ENCODE results near the gene ANO8. TPM values are rescaled to one million over a fixed set of nuclear protein-coding genes. Genes with fewer than 3 reads are reported as not detected.

The ANO8 gene
- total and polyA plus RNA-seq, 2 donors (not counting 1 experiment from before 2014, with no cell fraction given): 3.0 to 5.2 TPM

GRCh38 chr19:17348700-17349099 lies 14.0 kb upstream of the ANO8 start:
- Mint-ChIP-seq H3K27ac (no peak overlapping the region), H3K9me3 (ENCODE audit: insufficient read depth) (no peaks in the 10 kb centered on the region), H3K4me3 (no peak overlapping the region), H3K27me3 (peaks cover 44% of the 10 kb centered on the region), H3K4me1 (peaks cover 6% of the 10 kb centered on the region)
- no peak overlapping the region for H3K4me3 ChIP-seq (ENCODE audit: control extremely low read depth in 1 of 5, extremely low read depth in 1 of 5, insufficient read depth in 1 of 5, low read depth in 2 of 5, low read length in 4 of 5)
- TF ChIP-seq EZH2 (IDR thresholded peaks at IDR 0.05; ENCODE audit: borderline replicate concordance, insufficient read depth, low read depth, low read length, poor library complexity, severe bottlenecking): no peak
- TF ChIP-seq CTCF (IDR thresholded peaks at IDR 0.05): no peak
- peaks cover 5 to 6% of the 10 kb centered on the region in 2 donors for H3K4me1 ChIP-seq (ENCODE audit: control insufficient read depth in 2 of 2, insufficient read depth in 2 of 2, low read length in 2 of 2)
- no peaks in the 10 kb centered on the region for H3K79me2 ChIP-seq (ENCODE audit: control insufficient read depth, insufficient read depth, low read length)
- H3K27me3 ChIP-seq (replicated peaks in 1 of 4; ENCODE audit: control extremely low read depth in 1 of 4, control insufficient read depth in 3 of 4, insufficient read depth in 4 of 4, low read length in 3 of 4): peaks cover 0 to 52% (median 16%) of the 10 kb centered on the region in 4 experiments
- H4K20me1 ChIP-seq (ENCODE audit: control insufficient read depth, insufficient read depth, low read length, poor library complexity, severe bottlenecking): no peaks in the 10 kb centered on the region
- DNase-seq: no peak
- no peak for ATAC-seq (ENCODE audit: low read depth)
- no peak overlapping the region for H3K9ac ChIP-seq (ENCODE audit: low read length)
- WGBS (ENCODE audit: insufficient coverage): 21% methylated on average over 12 of the region's 12 CpGs
- no peak overlapping the region for H3K4me2 ChIP-seq (replicated peaks; ENCODE audit: low read depth, low read length, poor library complexity, severe bottlenecking)
- POLR2A ChIA-PET: no interaction called here
- CTCF ChIA-PET: interaction anchor here (1.1 to 8.2 kb wide), 3 partner anchors 38 to 117 kb away, joined by 3 to 109 read pairs (median 6); no protein-coding TSS in a partner anchor
- no peaks in the 10 kb centered on the region for H3K9me3 ChIP-seq (ENCODE audit: control extremely low read depth in 1 of 3, control insufficient read depth in 2 of 3, insufficient read depth in 1 of 3, low read length in 2 of 3)
- no peak overlapping the region for H3K27ac ChIP-seq (ENCODE audit: low read length in 2 of 2)
- H2AFZ ChIP-seq (ENCODE audit: insufficient read depth, low read depth, low read length, poor library complexity, severe bottlenecking): no peak overlapping the region
- H3K36me3 ChIP-seq (replicated peaks in 1 of 2; ENCODE audit: control extremely low read depth in 1 of 2, control insufficient read depth in 1 of 2, extremely low read depth in 1 of 2, insufficient read depth in 2 of 2, low read length in 1 of 2): no peaks in the 10 kb centered on the region
- intact Hi-C loops (cut with micrococcal nuclease): no loop called here

GRCh38 chr19:17347877-17348276 lies 13.2 kb upstream of the ANO8 start:
- Mint-ChIP-seq H3K9me3 (ENCODE audit: insufficient read depth) (no peaks in the 10 kb centered on the region), H3K27me3 (peaks cover 36% of the 10 kb centered on the region), H3K27ac (no peak overlapping the region), H3K4me1 (peaks cover 6% of the 10 kb centered on the region), H3K4me3 (no peak overlapping the region)
- no peak overlapping the region for H2AFZ ChIP-seq (ENCODE audit: insufficient read depth, low read depth, low read length, poor library complexity, severe bottlenecking)
- POLR2A ChIA-PET: no interaction called here
- TF ChIP-seq CTCF (IDR thresholded peaks at IDR 0.05): no peak
- TF ChIP-seq EZH2 (IDR thresholded peaks at IDR 0.05; ENCODE audit: borderline replicate concordance, insufficient read depth, low read depth, low read length, poor library complexity, severe bottlenecking): no peak
- H3K4me3 ChIP-seq (ENCODE audit: control extremely low read depth in 1 of 5, extremely low read depth in 1 of 5, insufficient read depth in 1 of 5, low read depth in 2 of 5, low read length in 4 of 5): no peak overlapping the region
- no peak overlapping the region for H3K27ac ChIP-seq (ENCODE audit: low read length in 2 of 2)
- H3K36me3 ChIP-seq (replicated peaks in 1 of 2; ENCODE audit: control extremely low read depth in 1 of 2, control insufficient read depth in 1 of 2, extremely low read depth in 1 of 2, insufficient read depth in 2 of 2, low read length in 1 of 2): no peaks in the 10 kb centered on the region
- no CpG with 5 or more reads among the region's 2 CpGs for WGBS (ENCODE audit: insufficient coverage)
- DNase-seq: no peak
- CTCF ChIA-PET: interaction anchor here (0.7 to 8.2 kb wide), 8 partner anchors 10 to 118 kb away, joined by 3 to 109 read pairs (median 4); partner anchors contain the start of gene DDA1
- H3K4me2 ChIP-seq (replicated peaks; ENCODE audit: low read depth, low read length, poor library complexity, severe bottlenecking): no peak overlapping the region
- no peak for ATAC-seq (ENCODE audit: low read depth)
- H3K9ac ChIP-seq (ENCODE audit: low read length): no peak overlapping the region
- H4K20me1 ChIP-seq (ENCODE audit: control insufficient read depth, insufficient read depth, low read length, poor library complexity, severe bottlenecking): no peaks in the 10 kb centered on the region
- intact Hi-C loops (cut with micrococcal nuclease): no loop called here
- H3K27me3 ChIP-seq (replicated peaks in 1 of 4; ENCODE audit: control extremely low read depth in 1 of 4, control insufficient read depth in 3 of 4, insufficient read depth in 4 of 4, low read length in 3 of 4): peaks cover 0 to 47% (median 16%) of the 10 kb centered on the region in 4 experiments
- no peaks in the 10 kb centered on the region for H3K79me2 ChIP-seq (ENCODE audit: control insufficient read depth, insufficient read depth, low read length)
- no peaks in the 10 kb centered on the region for H3K9me3 ChIP-seq (ENCODE audit: control extremely low read depth in 1 of 3, control insufficient read depth in 2 of 3, insufficient read depth in 1 of 3, low read length in 2 of 3)
- H3K4me1 ChIP-seq (ENCODE audit: control insufficient read depth in 2 of 2, insufficient read depth in 2 of 2, low read length in 2 of 2): peaks cover 5 to 6% of the 10 kb centered on the region in 2 donors

All from B cell (primary cell).